Islet of Langerhans (tissue), 1 donor: ENCODE measurements around the gene ALDH3B1.
"Not testable (repeated sequence)": the region's sequence is repeated elsewhere in the genome, so short reads cannot be mapped to it uniquely, and the experiment has no call there.

Source experiments
- FAIRE-seq: peaks from one replicate; lab custom pipeline; 2011; peaks lifted over from hg19 to GRCh38; lab: Jason Lieb, UNC

ALDH3B1 gene, protein sequence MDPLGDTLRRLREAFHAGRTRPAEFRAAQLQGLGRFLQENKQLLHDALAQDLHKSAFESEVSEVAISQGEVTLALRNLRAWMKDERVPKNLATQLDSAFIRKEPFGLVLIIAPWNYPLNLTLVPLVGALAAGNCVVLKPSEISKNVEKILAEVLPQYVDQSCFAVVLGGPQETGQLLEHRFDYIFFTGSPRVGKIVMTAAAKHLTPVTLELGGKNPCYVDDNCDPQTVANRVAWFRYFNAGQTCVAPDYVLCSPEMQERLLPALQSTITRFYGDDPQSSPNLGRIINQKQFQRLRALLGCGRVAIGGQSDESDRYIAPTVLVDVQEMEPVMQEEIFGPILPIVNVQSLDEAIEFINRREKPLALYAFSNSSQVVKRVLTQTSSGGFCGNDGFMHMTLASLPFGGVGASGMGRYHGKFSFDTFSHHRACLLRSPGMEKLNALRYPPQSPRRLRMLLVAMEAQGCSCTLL

DNA sequence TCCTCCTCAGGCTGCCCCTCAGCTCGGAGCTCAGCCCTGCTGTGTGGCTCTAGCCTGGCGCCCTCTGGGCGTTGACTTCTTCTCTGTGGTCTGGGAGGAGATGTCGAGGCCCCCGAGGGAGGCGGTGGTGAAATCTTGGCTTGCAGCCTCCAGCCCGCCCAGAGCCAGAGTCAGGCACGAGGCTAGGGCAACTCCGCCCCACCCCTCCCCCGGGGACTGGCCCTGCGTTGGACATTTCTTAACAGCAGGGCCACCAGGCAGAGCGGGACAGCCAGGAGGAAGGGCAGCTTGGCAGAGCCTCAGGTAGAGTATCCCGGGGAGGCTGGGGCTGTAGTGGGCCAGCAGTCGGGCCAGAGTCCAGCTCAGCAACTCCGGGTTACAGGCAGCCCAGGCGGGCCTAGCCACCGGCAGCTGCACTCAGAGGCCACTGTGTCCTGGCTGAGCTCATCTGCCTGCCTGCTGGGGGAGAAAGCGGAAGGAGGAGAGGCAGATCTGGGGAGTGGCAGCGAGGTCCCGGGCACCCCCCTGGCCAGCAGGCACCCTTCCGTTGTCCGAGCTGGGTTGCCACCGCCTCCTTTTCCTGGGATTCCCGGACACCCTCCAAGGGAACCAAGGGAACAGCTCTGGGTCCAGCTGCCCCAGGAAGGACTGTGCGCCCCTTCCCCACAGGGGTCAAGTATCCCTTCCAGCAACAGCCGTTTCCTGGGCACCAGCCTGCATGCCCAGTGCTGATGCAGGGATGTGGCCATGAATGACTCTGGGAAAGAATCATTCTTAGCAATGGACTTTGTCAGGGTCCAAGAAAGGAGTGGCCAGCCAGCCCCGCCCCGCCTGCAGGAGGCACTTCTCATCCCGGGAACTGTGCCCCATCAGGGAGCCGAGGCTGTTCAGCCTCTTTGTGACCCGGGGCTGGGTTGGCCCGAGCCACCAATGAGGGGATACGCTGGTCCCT lies at the start of gene ALDH3B1:
ALDH3B1 (plus strand) TSS at position 238 of the 952 bp plus-strand sequence. CDS start 4,971 bp downstream, outside the sequence.
- no peak for FAIRE-seq

DNA sequence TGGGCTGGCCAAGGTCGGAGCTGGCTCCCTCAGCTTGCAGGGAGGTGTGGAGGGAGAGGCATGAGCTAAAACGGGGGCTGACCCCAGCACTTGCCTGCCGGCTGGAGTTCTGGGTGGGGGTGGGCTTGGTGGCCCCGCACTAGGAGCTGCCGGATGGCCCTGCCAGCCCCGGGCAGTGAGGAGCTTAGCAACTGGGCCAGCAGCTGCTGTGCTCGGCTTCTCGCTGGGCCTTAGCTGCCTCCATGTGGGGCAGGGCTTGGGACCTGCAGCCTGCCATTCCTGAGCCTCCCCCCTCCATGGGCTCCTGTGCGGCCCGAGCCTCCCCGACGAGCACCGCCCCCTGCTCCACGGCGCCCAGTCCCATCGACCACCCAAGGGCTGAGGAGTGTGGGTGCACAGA lies 46.9 kb upstream of the ALDH3B1 start:
- not testable (repeated sequence) for FAIRE-seq

DNA sequence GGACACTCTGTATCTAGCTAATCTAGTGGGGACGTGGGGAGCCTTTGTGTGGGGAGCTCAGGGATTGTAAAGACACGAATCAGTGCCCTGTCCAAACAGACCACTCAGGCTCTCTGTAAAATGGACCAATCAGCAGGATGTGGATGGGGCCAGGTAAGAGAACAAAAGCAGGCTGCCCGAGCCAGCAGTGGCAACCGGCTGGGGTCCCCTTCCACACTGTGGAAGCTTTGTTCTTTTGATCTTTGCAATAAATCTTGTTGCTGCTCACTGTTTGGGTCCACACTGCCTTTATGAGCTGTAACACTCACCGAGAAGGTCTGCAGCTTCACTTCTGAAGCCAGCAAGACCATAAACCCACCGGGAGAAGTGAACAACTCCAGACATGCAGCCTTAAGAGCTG lies 46.2 kb upstream of the ALDH3B1 start:
- FAIRE-seq, result not testable (repeated sequence)

DNA sequence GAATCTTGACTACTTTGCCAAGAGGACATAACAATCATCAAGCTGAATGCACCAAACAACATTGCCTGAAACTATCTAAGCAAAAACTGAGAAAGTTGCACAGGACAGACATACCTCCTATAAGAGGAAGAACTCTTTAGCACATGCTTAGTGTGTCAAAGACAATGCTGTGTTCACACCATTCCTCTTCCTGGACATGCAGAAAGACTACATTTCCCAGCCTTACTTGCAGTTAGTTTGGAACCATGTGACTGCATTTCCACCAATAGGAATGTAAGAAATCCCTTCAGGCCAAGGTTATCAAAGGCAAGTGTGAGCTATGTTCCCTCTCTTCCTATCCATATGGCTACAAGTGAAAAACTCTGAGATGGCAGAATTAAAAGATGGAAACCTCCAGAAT lies 45.4 kb upstream of the ALDH3B1 start:
- FAIRE-seq, result not testable (repeated sequence)

DNA sequence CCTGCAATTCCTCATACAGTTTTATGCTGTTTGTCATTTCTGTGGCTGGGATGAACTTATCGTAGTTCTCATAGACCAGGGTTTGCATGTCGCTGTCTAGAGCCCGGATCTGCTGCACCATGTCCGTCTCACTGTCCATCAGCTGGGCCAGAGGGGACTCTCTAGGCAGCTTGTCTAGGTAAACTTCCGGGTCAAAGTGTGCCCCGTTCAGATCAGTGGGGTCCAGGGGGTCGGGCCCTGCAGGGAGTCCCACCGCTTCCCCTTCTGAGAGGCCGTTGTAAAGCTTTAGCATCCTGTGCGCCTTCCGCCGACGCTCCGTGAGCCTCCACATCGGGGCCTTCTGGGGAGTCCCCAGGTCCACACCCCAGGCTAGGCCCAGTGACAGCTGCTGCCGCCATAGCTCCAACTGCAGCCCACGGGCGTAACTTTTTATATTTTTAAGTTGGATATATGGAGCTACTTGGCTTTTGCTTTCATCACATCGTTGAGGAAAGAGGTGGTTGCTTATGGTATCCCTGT lies 44.2 kb upstream of the ALDH3B1 start:
- not testable (repeated sequence) for FAIRE-seq

DNA sequence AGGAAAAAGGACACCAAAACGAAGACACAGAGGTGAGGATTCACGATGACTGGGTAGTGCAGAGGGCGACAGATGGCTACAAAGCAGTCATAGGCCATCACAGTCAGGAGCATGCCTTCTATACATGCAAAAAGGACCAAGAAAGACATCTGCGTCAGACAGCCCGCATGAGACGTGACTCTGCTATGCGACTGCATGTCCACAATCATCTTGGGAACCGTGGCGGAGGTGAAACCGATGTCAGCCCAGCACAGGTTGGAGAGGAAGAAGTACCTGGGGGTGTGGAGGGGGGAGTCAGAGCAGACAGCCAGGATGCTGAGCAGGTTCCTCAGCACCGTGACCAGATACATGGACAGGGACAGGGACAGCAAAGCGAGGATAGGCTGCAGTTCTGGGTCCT lies 35.4 kb upstream of the ALDH3B1 start:
- not testable (repeated sequence) for FAIRE-seq

DNA sequence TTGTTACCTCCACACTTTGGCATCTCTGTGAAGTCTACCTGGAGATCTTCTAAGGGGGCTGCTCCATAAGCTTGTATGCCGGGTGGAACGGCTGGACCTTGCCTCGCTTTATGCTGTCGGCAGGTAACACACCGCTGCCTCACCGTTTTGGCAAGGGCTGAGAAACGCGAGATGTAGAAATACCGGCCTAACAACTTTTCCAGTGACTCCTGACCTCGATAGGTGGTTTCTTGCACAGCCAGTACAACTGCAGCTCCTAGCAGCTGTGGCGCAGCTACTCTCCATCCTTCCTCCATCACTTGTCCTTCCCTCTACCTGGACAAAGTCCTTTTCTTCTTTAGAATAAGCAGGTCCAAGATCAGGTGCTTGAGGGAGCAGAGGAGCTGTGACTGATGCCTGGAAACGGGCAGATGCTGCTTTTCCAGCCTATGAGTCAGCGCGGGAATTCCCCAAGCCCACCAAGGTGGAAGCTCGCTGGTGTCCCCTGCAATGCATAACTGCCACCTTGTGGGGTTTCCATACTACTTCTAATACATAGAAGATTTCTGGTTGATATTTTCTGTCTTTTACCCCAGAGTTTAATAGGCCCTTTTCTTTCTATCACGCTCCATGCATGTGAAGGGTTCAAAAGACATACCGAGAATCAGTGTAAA lies 31.2 kb upstream of the ALDH3B1 start:
- not testable (repeated sequence) for FAIRE-seq

DNA sequence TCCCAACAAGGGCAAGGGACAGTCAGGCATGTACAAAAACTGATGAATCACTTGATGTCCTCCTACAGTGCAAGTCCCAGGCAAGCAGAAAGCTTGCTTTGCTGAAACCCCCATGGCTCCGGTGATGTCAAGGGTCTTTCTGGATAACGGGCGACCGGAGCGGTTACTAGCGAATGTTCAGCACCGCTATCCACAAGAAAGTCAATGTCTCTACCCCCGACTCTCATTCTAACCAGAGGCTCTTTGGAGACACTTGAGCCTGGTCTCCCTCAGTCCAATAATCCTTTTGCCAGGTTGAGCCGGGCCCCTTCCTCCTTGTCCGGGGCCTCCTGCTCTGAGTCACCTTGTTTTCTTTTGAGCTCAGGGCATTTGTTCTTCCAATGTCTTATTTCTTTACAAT lies 28.9 kb upstream of the ALDH3B1 start:
- not testable (repeated sequence) for FAIRE-seq

DNA sequence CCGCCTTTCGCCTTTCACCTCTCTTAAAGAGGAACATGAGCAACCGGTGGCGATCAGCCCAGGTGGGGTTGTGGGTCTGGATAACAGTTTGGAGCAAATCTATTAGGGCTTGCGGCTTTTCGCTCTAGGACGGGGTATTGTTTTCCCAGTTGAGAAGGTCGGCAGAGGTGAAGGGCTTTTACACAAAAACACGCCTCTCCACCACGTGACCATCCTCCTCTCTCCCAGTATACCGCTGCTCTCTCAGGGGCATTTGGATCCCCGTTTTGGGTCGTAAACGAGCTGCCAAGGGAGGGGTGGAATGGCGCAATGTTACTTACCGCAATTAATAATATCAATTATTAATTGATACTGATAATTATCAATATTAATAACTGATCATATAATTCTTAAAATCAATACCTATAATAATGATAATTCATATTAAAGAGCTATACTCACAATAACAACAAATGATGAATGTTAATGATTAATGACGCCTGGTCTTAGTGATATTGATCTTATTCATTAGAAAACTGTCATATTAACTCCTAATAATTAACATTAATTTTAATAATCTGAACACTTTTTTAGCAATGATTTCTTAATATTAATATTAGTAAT lies 27.8 kb upstream of the ALDH3B1 start:
- not testable (repeated sequence) for FAIRE-seq

DNA sequence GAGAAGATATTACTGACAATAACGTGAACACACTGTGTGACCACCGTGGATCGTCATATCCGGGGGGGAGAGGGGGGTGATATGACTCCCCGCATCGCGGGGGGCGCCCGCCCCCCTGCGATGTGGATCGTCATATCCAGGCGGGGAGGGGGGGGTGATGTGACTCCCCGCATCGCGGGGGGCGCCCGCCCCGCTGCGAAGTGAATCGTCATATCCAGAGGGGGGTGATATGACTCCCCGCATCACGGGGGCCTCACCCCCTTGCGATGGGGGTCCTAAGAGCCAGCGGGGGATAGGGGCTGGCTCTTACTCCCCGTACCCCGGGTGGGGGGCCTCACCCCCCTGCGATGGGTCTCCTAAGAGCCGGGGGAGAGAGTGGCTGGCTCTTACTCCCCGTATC lies 26.2 kb upstream of the ALDH3B1 start:
- FAIRE-seq, result no peak

DNA sequence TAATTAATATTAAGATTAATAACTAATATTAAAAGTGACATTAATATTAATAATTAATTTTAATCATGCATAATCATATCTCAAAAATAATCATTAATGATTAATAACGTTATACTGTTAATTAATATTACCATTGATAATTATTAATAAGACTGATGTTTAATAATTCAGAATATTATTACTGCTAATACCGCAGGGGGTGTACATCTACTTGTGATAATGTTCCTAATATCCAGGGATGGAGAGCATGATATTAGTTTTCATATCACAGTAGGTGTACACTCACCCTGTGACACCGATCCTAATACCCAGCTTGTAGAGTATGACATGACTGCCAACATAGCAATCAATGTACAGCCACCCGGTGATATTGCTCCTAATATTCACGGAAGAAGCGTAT lies 24.8 kb upstream of the ALDH3B1 start:
- not testable (repeated sequence) for FAIRE-seq

DNA sequence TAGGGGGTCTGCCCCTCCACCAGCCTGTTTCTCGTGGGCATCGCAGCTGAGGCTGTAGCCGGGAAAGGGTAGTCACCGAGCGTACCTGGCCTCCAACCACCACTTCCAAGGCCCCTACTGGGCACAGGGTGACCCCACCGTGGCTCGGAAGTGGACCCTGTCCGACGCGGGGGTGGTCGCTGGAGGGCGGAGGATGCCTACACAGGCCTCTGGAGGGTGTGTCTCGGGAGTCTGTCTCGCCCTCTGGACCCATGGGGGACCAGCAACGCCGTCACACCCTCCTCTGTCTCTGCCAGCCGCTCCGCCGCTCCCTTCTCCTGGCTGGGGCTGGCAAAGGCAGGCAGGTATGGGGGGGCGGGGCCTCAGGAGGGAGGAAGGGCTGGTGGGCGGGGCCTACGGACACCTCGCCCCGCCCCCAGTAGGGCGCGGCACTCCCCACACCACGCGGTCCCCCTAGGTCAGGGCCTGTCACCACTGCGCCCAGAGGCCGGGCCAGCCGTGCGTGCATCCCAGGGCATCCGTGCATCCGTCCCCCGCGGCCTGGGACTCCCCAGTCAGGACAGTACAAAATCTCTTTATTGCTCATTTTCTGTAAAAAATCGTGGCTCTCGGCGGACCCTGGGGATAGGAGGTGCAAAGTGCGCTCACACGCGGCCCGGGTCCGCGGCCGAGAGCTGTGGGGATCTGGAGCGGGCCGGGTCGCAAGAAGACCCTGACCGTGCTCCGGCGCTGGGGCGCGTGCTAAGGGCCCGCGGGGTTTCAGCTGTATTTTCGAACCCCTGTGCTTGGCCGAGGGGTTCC lies 19.4 kb upstream of the ALDH3B1 start:
- not testable (repeated sequence) for FAIRE-seq

DNA sequence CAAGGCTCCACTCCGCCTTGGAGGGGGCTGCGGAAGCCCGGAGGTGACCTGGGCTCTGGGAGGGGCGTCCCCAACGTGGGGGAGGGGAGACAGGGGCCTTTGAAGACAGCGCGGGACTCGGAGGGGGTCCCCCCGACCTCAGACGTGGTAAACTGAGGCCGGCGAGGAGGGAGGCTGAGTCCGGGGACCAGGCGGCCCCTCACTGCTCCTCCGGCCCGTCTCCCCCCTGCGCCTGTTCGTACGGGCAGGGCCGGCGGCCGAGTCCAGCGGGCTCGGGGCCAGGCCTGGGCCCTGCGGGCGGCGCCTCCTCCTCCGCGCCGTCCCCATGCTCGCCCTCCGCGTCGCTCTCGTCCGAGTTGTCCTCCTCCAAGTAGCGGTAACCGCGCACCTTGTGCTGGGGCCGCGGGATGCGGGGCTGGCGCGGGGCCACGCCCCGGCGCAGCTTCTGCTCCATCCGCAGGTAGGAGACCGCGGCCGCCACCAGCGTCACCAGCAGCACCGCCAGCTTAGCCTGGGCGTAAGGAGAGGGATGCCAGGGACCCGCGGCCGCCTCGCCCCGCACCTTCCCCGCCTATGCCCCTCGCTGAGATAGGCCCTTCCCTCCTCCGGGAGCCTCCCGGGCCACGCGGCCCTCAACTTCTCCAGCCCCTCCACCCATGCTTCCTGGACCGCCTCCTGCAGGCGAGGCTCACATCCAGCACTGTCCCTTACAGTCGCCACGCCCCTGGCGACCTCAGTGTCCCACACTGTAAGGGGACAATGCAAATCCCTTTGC lies 18.6 kb upstream of the ALDH3B1 start:
- FAIRE-seq, result not testable (repeated sequence)

DNA sequence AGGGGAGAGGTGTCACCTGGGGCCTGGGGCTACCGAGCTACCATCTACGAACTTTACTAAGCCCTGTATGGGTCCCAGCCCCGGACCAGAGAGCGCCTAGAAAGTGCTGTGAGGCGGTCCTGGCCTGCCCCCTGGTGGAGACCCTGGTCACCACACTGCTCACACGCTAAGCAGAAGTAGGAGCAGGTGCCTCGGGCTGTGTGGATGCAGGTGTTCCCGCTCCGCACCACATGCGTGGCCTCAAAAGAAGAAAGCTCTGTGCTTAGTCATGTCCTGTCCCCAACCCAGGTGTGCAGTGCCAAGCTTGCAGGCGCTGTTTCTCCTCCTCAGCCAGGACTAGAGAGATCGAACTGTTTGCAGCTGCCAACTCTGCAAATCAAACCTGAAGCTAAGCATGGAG lies 16.3 kb upstream of the ALDH3B1 start:
- not testable (repeated sequence) for FAIRE-seq

DNA sequence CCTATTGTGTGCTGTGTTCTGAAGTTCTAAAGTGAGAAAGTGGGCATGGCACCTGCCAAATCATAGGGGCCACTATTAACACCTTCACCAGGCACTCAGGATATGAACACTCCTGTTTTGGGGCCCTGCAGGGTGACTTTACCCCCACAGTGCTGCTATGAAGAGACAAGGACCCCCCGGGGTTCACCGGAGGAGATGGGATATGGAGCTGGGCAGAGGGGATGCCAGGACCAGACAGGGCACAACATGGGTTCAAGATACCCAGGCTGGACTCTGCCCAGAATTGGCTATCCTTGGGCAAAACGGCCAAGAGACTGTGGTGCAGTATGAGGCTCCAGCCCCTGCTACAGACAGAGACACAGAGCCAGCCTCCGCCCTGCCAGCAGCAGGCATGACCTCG lies 15.7 kb upstream of the ALDH3B1 start:
- FAIRE-seq, result not testable (repeated sequence)

DNA sequence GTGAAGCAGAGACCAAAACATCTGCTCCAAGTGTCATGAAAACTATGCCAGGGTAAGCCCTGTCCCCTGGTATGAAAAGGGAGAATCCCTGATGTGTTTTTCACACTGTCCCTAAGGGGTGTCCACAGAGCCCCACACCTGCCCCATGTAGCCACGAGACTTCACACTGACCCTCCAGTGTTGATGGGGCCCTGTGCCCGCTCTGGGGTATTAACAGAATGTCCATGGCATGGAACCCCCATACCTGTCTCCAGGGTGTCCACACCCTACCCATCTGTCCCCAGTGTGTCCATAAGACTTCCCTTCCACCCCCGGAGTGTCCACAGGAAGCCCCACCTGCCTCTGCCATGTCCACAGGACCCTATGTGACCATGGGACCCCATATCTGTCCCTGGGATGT lies 15.0 kb upstream of the ALDH3B1 start:
- FAIRE-seq, result not testable (repeated sequence)

DNA sequence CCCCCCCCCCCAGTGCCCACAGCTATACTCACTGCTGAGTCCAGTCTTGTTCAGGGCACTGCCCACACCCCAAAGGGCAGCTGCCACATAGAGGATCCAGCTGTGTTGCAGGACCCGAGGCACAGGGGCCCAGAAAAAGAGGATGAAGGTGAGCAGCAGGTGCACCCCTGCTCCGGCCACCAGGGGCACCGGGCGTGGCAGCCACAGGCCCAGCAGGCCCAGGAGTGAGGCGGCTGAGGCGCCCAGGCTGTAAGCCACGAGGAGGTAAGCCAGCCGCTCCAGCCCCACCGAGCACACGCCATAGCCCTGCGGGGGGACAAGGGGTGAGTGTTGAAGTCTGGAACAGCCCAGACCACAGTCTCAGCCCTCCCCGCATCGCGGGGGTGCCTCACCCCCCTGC lies 14.5 kb upstream of the ALDH3B1 start:
- not testable (repeated sequence) for FAIRE-seq

DNA sequence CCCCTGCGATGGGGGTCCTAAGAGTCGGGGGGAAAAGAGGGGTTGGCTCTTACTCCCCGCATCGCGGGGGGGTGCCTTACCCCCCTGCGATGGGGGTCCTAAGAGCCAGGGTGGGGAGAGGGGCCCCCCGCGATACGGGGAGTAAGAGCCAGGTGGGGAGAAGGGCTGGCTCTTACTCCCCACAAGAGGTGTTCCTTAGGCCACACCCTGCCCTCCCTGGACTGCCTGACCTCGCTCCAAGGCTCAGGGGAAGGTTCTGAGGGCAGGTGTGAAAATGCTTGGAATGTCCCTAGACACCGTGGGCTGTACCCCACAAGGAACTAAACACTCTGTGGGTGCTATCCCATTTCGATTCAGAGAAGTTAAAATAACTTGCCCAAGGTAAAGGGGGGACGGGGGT lies 14.1 kb upstream of the ALDH3B1 start:
- no peak for FAIRE-seq

DNA sequence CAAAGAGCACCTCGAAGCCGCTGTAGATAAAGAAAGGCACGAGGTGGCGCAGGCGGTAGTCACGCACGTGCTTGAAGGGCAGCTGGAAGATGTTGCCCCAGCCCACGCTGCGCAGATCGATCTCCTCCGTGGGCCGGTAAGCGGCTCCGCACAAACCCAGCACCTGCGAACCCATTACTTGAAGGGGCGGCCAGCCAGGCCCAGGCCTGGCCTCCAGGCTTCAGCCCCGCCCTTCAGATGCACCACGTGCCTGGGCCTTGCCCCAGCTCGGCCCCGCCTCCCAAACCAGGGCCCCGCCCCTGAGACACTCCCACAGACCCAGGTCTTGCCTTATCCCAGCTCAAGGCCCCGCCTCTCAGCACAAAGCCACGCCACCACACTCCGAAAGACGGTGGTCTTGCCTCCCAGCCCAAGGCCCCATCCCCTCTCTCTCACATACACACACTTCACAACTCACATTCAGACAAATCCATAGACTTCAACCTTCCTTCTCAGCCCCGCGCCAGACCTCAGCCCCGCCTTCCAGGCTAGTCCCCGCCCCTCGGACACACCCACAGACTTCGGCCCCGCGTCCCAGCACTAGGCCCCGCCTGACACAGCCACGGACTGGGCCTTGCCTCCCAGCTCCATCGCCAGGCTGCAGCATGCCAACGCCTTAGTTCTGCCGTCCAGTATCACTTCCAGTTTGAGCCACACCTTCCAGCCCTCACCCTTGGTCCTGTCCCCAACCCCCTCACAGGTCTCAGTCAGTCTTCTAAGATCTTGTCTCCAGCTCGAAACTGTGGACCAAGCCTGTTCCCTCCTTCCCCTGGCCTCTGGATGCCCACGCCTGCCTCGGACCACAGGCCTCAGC lies 13.3 kb upstream of the ALDH3B1 start:
- no peak for FAIRE-seq
